ENCODE measurements around the gene AFF3. TPM values are rescaled to one million over a fixed set of nuclear protein-coding genes. Genes with fewer than 3 reads are reported as not detected.

The AFF3 gene
- total RNA-seq, 1 experiment from 2014 or later = not detected

GRCh38 chr2:99875627-99876201, 266.7 kb downstream of the AFF3 start:
- no peak for DNase-seq (ENCODE audit: low spot score)
- intact Hi-C loops (cut with micrococcal nuclease; ENCODE audit: unreplicated experiment) = no loop called here
- no peaks in the 10 kb centered on the region for H3K9me3 ChIP-seq (ENCODE audit: low read depth, low read length, poor library complexity, severe bottlenecking)
- CTCF ChIA-PET = no interaction called here
- BruUV-seq (replicated peaks) = no TSS peak
- POLR2A ChIA-PET (ENCODE audit: low non-redundant PET) = no interaction called here
- peaks cover 4% of the 10 kb centered on the region for H3K27me3 ChIP-seq (replicated peaks; ENCODE audit: insufficient read depth, low read depth, low read length, poor library complexity)
- H3K4me3 ChIP-seq (ENCODE audit: low read depth, low read length, poor library complexity, severe bottlenecking) = no peak overlapping the region
- TF ChIP-seq, protein P1, sequence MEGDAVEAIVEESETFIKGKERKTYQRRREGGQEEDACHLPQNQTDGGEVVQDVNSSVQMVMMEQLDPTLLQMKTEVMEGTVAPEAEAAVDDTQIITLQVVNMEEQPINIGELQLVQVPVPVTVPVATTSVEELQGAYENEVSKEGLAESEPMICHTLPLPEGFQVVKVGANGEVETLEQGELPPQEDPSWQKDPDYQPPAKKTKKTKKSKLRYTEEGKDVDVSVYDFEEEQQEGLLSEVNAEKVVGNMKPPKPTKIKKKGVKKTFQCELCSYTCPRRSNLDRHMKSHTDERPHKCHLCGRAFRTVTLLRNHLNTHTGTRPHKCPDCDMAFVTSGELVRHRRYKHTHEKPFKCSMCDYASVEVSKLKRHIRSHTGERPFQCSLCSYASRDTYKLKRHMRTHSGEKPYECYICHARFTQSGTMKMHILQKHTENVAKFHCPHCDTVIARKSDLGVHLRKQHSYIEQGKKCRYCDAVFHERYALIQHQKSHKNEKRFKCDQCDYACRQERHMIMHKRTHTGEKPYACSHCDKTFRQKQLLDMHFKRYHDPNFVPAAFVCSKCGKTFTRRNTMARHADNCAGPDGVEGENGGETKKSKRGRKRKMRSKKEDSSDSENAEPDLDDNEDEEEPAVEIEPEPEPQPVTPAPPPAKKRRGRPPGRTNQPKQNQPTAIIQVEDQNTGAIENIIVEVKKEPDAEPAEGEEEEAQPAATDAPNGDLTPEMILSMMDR (conservative IDR thresholded peaks at IDR 0.05; ENCODE audit: low read depth, low read length) = no peak
- no peak for TF ChIP-seq EZH2 (IDR thresholded peaks at IDR 0.05; ENCODE audit: borderline replicate concordance, low read depth, low read length, poor library complexity, severe bottlenecking)
- no peaks in the 10 kb centered on the region for H3K4me1 ChIP-seq (ENCODE audit: insufficient read depth, low read length, poor library complexity, severe bottlenecking)
- H3K27ac ChIP-seq (ENCODE audit: low read depth, low read length, poor library complexity, severe bottlenecking) = no peak overlapping the region
- H3K36me3 ChIP-seq (ENCODE audit: insufficient read depth, low read length, poor library complexity, severe bottlenecking) = no peaks in the 10 kb centered on the region

- intact Hi-C loops (cut with micrococcal nuclease; ENCODE audit: unreplicated experiment) = no loop called here
- no peaks in the 10 kb centered on the region for H3K4me1 ChIP-seq (ENCODE audit: insufficient read depth, low read length, poor library complexity, severe bottlenecking)
- DNase-seq (ENCODE audit: low spot score) = no peak
- no peaks in the 10 kb centered on the region for H3K36me3 ChIP-seq (ENCODE audit: insufficient read depth, low read length, poor library complexity, severe bottlenecking)
- CTCF ChIA-PET = no interaction called here
- no peak for TF ChIP-seq EZH2 (IDR thresholded peaks at IDR 0.05; ENCODE audit: borderline replicate concordance, low read depth, low read length, poor library complexity, severe bottlenecking)
- no peak overlapping the region for H3K27ac ChIP-seq (ENCODE audit: low read depth, low read length, poor library complexity, severe bottlenecking)
- H3K4me3 ChIP-seq (ENCODE audit: low read depth, low read length, poor library complexity, severe bottlenecking) = no peak overlapping the region
- POLR2A ChIA-PET (ENCODE audit: low non-redundant PET) = no interaction called here
- BruUV-seq (replicated peaks) = no TSS peak
- no peaks in the 10 kb centered on the region for H3K9me3 ChIP-seq (ENCODE audit: low read depth, low read length, poor library complexity, severe bottlenecking)
- H3K27me3 ChIP-seq (replicated peaks; ENCODE audit: insufficient read depth, low read depth, low read length, poor library complexity) = peaks cover 24% of the 10 kb centered on the region
These were observed 274.1 kb downstream of the AFF3 start for GRCh38 chr2:99868260-99868659.

- peak; percentile 11 for DNase-seq (ENCODE audit: low spot score)
- POLR2A ChIA-PET (ENCODE audit: low non-redundant PET) = no interaction called here
- TF ChIP-seq, protein P1 (conservative IDR thresholded peaks at IDR 0.05; ENCODE audit: low read depth, low read length) = no peak
- no peak for TF ChIP-seq EZH2 (IDR thresholded peaks at IDR 0.05; ENCODE audit: borderline replicate concordance, low read depth, low read length, poor library complexity, severe bottlenecking)
- Histone ChIP-seq H3K36me3 (ENCODE audit: insufficient read depth, low read length, poor library complexity, severe bottlenecking) (no peaks in the 10 kb centered on the region), H3K27ac (ENCODE audit: low read depth, low read length, poor library complexity, severe bottlenecking) (no peak overlapping the region), H3K4me3 (ENCODE audit: low read depth, low read length, poor library complexity, severe bottlenecking) (no peak overlapping the region), H3K9me3 (ENCODE audit: low read depth, low read length, poor library complexity, severe bottlenecking) (no peaks in the 10 kb centered on the region), H3K27me3 (replicated peaks; ENCODE audit: insufficient read depth, low read depth, low read length, poor library complexity) (peaks cover 24% of the 10 kb centered on the region), H3K4me1 (ENCODE audit: insufficient read depth, low read length, poor library complexity, severe bottlenecking) (no peaks in the 10 kb centered on the region)
- no TSS peak for BruUV-seq (replicated peaks)
- intact Hi-C loops (cut with micrococcal nuclease; ENCODE audit: unreplicated experiment) = no loop called here
- CTCF ChIA-PET = interaction anchor here (0.6 kb wide), 1 partner anchor 494 kb away, joined by 4 read pairs; no protein-coding TSS in a partner anchor
These were observed 274.6 kb downstream of the AFF3 start for GRCh38 chr2:99867770-99868169.

All from A673 (cell line).